Endodermal cell (in vitro differentiated cells): Measurements from ENCODE around the gene ABHD2. TPM values are rescaled to one million over a fixed set of nuclear protein-coding genes. Genes with fewer than 3 reads are reported as not detected.
A peak's percentile ranks its signal among the peaks of the same experiment; 100 is the strongest.

Experiments used
- DNase-seq: peaks from one replicate; pipeline ENCODE4 v3.0.0-alpha.2; 2017
- H3K27ac ChIP-seq: 2 replicates; pipeline ENCODE4 v1.5.1; 2013; ENCODE audit warnings: mild to moderate bottlenecking, low read depth, low read length, moderate library complexity
- H3K27me3 ChIP-seq: 2 replicates; pipeline ENCODE4 v1.6.1; 2013; ENCODE audit warnings: mild to moderate bottlenecking, low read length, moderate library complexity; ENCODE audit not compliant: insufficient read depth, control insufficient read depth, poor library complexity, severe bottlenecking
- H3K36me3 ChIP-seq: 2 replicates; pipeline ENCODE4 v1.7.0; 2013; ENCODE audit warnings: mild to moderate bottlenecking, low read length, moderate library complexity; ENCODE audit not compliant: control insufficient read depth, insufficient read depth
- H3K4me1 ChIP-seq: one replicate; pipeline ENCODE4 v1.7.0; 2013; ENCODE audit warnings: low read length; ENCODE audit not compliant: control insufficient read depth, insufficient read depth
- H3K4me3 ChIP-seq: 2 replicates; pipeline ENCODE4 v1.5.1; 2013; ENCODE audit warnings: mild to moderate bottlenecking, low read length, moderate library complexity
- H3K9ac ChIP-seq: 2 replicates; pipeline ENCODE4 v1.6.1; 2013; ENCODE audit warnings: mild to moderate bottlenecking, low read length, moderate library complexity; ENCODE audit not compliant: poor library complexity, severe bottlenecking; ENCODE audit errors: extremely low read depth
- H3K9me3 ChIP-seq: 2 replicates; pipeline ENCODE4 v1.6.1; 2013; ENCODE audit warnings: mild to moderate bottlenecking, low read length, moderate library complexity; ENCODE audit not compliant: control insufficient read depth
- H3K27ac Mint-ChIP-seq: 2 replicates; pipeline ENCODE4 v1.8.0; 2020; ENCODE audit warnings: mixed read lengths
- H3K27me3 Mint-ChIP-seq: 2 replicates; pipeline ENCODE4 v1.8.0; 2021; ENCODE audit warnings: mild to moderate bottlenecking, mixed read lengths; ENCODE audit not compliant: insufficient read depth
- H3K36me3 Mint-ChIP-seq: 2 replicates; pipeline ENCODE4 v1.8.0; 2020; ENCODE audit warnings: low read depth, mixed read lengths
- H3K4me1 Mint-ChIP-seq: 2 replicates; pipeline ENCODE4 v1.8.0; 2020; ENCODE audit warnings: mixed read lengths
- H3K4me3 Mint-ChIP-seq: 2 replicates; pipeline ENCODE4 v1.8.0; 2020; ENCODE audit warnings: mild to moderate bottlenecking, moderate library complexity, mixed read lengths
- H3K9me3 Mint-ChIP-seq: 2 replicates; pipeline ENCODE4 v1.8.0; 2020; ENCODE audit warnings: mild to moderate bottlenecking, mixed read lengths
- CTCF ChIP-seq: fragments of 200-600 bp; sonication (generic); conservative IDR thresholded peaks from 2 replicates; pipeline ENCODE4 v1.5.0; 2021; ENCODE audit warnings: antibody characterized with exemption, mild to moderate bottlenecking
- WGBS, 2 experiments: methylation state at CpG; one replicate each; pipeline versions ENCODE4 v1.1.5 to v1.1.7; 2013; ENCODE audit warnings: missing lambda C conversion rate in 2 of 2, mixed read lengths in 1 of 2; ENCODE audit not compliant: insufficient coverage in 1 of 2, insufficient read length in 1 of 2; 5-methylcytosine and 5-hydroxymethylcytosine counted together
- total RNA-seq, 2 donors: library from RNA; stranded (reverse); fragmentation: NEBNext Ultra II Directional in 1 of 2; extraction: Animal tissue kit (Norgen Biotek cat#: 25700) in 1 of 2; gene quantifications; 2 replicates in 1 of 2; 3 replicates in 1 of 2; pipeline ENCODE4 v1.2.1, GENCODE V29; 2021

ABHD2 gene
- total RNA-seq, 2 donors from 2014 or later: 24.1 to 26.0 TPM

- Mint-ChIP-seq H3K27ac (no peak overlapping the region), H3K36me3 (peaks cover 4% of the 10 kb centered on the region), H3K4me1 (peaks cover 21% of the 10 kb centered on the region), H3K9me3 (no peaks in the 10 kb centered on the region), H3K27me3 (peaks cover 4% of the 10 kb centered on the region), H3K4me3 (no peak overlapping the region)
- Histone ChIP-seq H3K9ac (no peak overlapping the region), H3K9me3 (no peaks in the 10 kb centered on the region), H3K27ac (no peak overlapping the region), H3K4me3 (no peak overlapping the region), H3K27me3 (no peaks in the 10 kb centered on the region), H3K36me3 (peaks cover 3% of the 10 kb centered on the region), H3K4me1 (peaks cover 9% of the 10 kb centered on the region)
- DNase-seq: no peak
- WGBS, 2 experiments: 75 to 82% methylated on average over 2 of the region's 2 CpGs
- no peak for TF ChIP-seq CTCF
These were observed 115.5 kb downstream of the ABHD2 start for GRCh38 chr15:89203705-89204273.

GRCh38 chr15:89205991-89206585 lies 117.8 kb downstream of the ABHD2 start:
- no peak overlapping the region for H3K27ac ChIP-seq
- no peaks in the 10 kb centered on the region for H3K9me3 Mint-ChIP-seq
- no peak for TF ChIP-seq CTCF
- no peak overlapping the region for H3K4me3 ChIP-seq
- DNase-seq: no peak
- no peaks in the 10 kb centered on the region for H3K9me3 ChIP-seq
- peaks cover 2% of the 10 kb centered on the region for H3K36me3 ChIP-seq
- WGBS, 2 experiments: 88 to 93% methylated on average over 10 to 14 of the region's 14 CpGs
- peaks cover 4% of the 10 kb centered on the region for H3K27me3 Mint-ChIP-seq
- no peaks in the 10 kb centered on the region for H3K4me1 ChIP-seq
- H3K27ac Mint-ChIP-seq: no peak overlapping the region
- no peaks in the 10 kb centered on the region for H3K27me3 ChIP-seq
- peaks cover 3% of the 10 kb centered on the region for H3K4me1 Mint-ChIP-seq
- H3K9ac ChIP-seq: no peak overlapping the region
- no peak overlapping the region for H3K4me3 Mint-ChIP-seq
- peaks cover 3% of the 10 kb centered on the region for H3K36me3 Mint-ChIP-seq

- no peaks in the 10 kb centered on the region for H3K9me3 Mint-ChIP-seq
- peak; percentile 96 for DNase-seq
- peaks cover 3% of the 10 kb centered on the region for H3K4me1 Mint-ChIP-seq
- Histone ChIP-seq H3K9me3 (no peaks in the 10 kb centered on the region), H3K9ac (no peak overlapping the region), H3K36me3 (no peaks in the 10 kb centered on the region), H3K27me3 (no peaks in the 10 kb centered on the region), H3K4me1 (no peaks in the 10 kb centered on the region), H3K4me3 (no peak overlapping the region), H3K27ac (no peak overlapping the region)
- H3K4me3 Mint-ChIP-seq: no peak overlapping the region
- no peak overlapping the region for H3K27ac Mint-ChIP-seq
- no peaks in the 10 kb centered on the region for H3K36me3 Mint-ChIP-seq
- peaks cover 4% of the 10 kb centered on the region for H3K27me3 Mint-ChIP-seq
- TF ChIP-seq CTCF: peak; percentile 99
- 18 to 36% methylated on average over 6 to 14 of the region's 14 CpGs for WGBS, 2 experiments
These were observed 118.7 kb downstream of the ABHD2 start for GRCh38 chr15:89206908-89207331.
